ENCODE data around the gene RSAD1. TPM values are rescaled to one million over a fixed set of nuclear protein-coding genes. Genes with fewer than 3 reads are reported as not detected.

RSAD1 gene
- total and polyA plus RNA-seq, 10 of the 15 experiments (the other 5 are each of a cell fraction or from before 2014, with no cell fraction given), result 2.5 to 28.1 (median 22.6) TPM

DNA sequence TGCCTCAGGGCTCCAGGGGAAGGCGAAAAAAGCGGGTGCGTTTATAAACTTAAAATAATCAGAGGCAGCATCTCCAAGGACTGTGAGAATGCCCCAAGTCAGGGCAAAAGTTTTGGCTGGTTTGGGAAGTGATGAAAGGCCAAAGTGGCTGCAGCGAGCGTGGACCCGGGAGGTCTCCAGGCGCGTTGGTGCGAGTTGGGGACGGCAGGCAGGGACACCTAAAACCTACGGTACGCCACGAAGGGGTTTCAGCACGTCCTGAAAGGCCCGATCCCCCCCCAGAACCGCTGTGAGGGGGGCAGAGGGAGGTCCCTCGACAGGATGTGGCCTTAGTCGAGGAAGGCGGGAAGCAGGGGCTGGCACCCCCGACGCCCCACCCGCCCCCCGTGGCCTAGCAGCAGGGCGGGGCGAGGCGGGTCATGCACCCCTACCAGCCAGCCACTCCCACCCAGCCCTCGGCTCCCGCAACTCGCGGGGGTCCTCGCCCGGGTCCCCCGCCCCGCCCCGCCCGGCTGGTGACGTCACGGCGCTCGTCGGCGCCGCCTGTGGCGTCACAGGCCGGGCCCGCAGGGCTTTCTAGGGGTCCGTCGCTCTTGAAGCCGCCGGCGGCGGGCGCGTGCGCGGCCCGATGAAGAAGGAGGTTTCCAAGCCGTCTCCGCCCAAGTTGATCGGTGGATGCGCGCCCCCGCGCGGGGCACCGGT lies 29.4 kb downstream of the RSAD1 start, which contains the start of gene MYCBPAP (continued):
- TF ChIP-seq, protein P1, sequence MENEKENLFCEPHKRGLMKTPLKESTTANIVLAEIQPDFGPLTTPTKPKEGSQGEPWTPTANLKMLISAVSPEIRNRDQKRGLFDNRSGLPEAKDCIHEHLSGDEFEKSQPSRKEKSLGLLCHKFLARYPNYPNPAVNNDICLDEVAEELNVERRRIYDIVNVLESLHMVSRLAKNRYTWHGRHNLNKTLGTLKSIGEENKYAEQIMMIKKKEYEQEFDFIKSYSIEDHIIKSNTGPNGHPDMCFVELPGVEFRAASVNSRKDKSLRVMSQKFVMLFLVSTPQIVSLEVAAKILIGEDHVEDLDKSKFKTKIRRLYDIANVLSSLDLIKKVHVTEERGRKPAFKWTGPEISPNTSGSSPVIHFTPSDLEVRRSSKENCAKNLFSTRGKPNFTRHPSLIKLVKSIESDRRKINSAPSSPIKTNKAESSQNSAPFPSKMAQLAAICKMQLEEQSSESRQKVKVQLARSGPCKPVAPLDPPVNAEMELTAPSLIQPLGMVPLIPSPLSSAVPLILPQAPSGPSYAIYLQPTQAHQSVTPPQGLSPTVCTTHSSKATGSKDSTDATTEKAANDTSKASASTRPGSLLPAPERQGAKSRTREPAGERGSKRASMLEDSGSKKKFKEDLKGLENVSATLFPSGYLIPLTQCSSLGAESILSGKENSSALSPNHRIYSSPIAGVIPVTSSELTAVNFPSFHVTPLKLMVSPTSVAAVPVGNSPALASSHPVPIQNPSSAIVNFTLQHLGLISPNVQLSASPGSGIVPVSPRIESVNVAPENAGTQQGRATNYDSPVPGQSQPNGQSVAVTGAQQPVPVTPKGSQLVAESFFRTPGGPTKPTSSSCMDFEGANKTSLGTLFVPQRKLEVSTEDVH (IDR thresholded peaks at IDR 0.05; ENCODE audit: low read depth, partially characterized antibody), result no peak
- TF ChIP-seq BCL11A (IDR thresholded peaks at IDR 0.05; ENCODE audit: low read depth, low read length) (no peak), JUNB (IDR thresholded peaks at IDR 0.05) (no peak), NRF1 (conservative IDR thresholded peaks at IDR 0.05; ENCODE audit: low read depth, low read length) (peak; percentile 43; the same call in 1 of the 2 replicates), PAX8 (IDR thresholded peaks at IDR 0.05) (no peak), ZBTB4 (CRISPR knock-in tag; IDR thresholded peaks at IDR 0.05) (no peak), NBN (IDR thresholded peaks at IDR 0.05) (no peak), RUNX3 (IDR thresholded peaks at IDR 0.05; ENCODE audit: low read length) (no peak), NFIC (IDR thresholded peaks at IDR 0.05; ENCODE audit: low read depth, low read length) (no peak), STAT1 (conservative IDR thresholded peaks at IDR 0.05) (no peak), ZNF384 (IDR thresholded peaks at IDR 0.05; ENCODE audit: borderline replicate concordance, low read depth, low read length) (no peak), CREB1 (IDR thresholded peaks at IDR 0.05; ENCODE audit: low read depth) (peak; percentile 96), RFX5 (IDR thresholded peaks at IDR 0.05; ENCODE audit: low read depth, low read length) (0 out of 2 replicates have a peak, but pooled peaks have one; percentile 18), FOS (IDR thresholded peaks at IDR 0.05; ENCODE audit: borderline replicate concordance, extremely low read depth, insufficient read length) (no peak), KAT2A (conservative IDR thresholded peaks at IDR 0.05; ENCODE audit: control insufficient read depth, low read depth, low read length) (no peak), TCF3 (IDR thresholded peaks at IDR 0.05; ENCODE audit: borderline replicate concordance, insufficient read depth, low read depth, low read length) (no peak), CHD4 (IDR thresholded peaks at IDR 0.05) (no peak), EED (IDR thresholded peaks at IDR 0.05; ENCODE audit: low read depth) (no peak)
- TF ChIP-seq, protein P2, sequence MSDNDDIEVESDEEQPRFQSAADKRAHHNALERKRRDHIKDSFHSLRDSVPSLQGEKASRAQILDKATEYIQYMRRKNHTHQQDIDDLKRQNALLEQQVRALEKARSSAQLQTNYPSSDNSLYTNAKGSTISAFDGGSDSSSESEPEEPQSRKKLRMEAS (IDR thresholded peaks at IDR 0.05; ENCODE audit: low read depth, low read length), result peak; percentile 60
- TF ChIP-seq, protein P3, sequence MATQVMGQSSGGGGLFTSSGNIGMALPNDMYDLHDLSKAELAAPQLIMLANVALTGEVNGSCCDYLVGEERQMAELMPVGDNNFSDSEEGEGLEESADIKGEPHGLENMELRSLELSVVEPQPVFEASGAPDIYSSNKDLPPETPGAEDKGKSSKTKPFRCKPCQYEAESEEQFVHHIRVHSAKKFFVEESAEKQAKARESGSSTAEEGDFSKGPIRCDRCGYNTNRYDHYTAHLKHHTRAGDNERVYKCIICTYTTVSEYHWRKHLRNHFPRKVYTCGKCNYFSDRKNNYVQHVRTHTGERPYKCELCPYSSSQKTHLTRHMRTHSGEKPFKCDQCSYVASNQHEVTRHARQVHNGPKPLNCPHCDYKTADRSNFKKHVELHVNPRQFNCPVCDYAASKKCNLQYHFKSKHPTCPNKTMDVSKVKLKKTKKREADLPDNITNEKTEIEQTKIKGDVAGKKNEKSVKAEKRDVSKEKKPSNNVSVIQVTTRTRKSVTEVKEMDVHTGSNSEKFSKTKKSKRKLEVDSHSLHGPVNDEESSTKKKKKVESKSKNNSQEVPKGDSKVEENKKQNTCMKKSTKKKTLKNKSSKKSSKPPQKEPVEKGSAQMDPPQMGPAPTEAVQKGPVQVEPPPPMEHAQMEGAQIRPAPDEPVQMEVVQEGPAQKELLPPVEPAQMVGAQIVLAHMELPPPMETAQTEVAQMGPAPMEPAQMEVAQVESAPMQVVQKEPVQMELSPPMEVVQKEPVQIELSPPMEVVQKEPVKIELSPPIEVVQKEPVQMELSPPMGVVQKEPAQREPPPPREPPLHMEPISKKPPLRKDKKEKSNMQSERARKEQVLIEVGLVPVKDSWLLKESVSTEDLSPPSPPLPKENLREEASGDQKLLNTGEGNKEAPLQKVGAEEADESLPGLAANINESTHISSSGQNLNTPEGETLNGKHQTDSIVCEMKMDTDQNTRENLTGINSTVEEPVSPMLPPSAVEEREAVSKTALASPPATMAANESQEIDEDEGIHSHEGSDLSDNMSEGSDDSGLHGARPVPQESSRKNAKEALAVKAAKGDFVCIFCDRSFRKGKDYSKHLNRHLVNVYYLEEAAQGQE (IDR thresholded peaks at IDR 0.05; ENCODE audit: low read depth, low read length), result no peak
- TF ChIP-seq, protein P4, sequence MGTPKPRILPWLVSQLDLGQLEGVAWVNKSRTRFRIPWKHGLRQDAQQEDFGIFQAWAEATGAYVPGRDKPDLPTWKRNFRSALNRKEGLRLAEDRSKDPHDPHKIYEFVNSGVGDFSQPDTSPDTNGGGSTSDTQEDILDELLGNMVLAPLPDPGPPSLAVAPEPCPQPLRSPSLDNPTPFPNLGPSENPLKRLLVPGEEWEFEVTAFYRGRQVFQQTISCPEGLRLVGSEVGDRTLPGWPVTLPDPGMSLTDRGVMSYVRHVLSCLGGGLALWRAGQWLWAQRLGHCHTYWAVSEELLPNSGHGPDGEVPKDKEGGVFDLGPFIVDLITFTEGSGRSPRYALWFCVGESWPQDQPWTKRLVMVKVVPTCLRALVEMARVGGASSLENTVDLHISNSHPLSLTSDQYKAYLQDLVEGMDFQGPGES (IDR thresholded peaks at IDR 0.05), result no peak

All from GM12878 (cell line).